GM20431 (cell line): ENCODE measurements around the gene SH3BP2.
"Not testable (repeated sequence)": the region's sequence is repeated elsewhere in the genome, so short reads cannot be mapped to it uniquely, and the experiment has no call there.

Experiments
- in situ Hi-C: fragments of 300-500 bp; cut with MseI, MboI; formaldehyde crosslinking; loops from one replicate; pipeline ENCODE4 v1.15.0; 2020; ENCODE audit warnings: low sequenced_read_pairs; ENCODE audit not compliant: unreplicated experiment

SH3BP2 gene

GRCh38 chr4:2761035-2761923 lies 31.6 kb upstream of the SH3BP2 start:
- in situ Hi-C loops = loop anchor here (25.0 kb wide), 1 partner anchor 176 kb away; no protein-coding TSS in a partner anchor

- in situ Hi-C loops = loop anchor here (25.0 kb wide), 1 partner anchor 175 kb away; no protein-coding TSS in a partner anchor
Observed at GRCh38 chr4:2762048-2762447, 30.8 kb upstream of the SH3BP2 start.

GRCh38 chr4:2762486-2763370 lies 30.2 kb upstream of the SH3BP2 start:
- in situ Hi-C loops = loop anchor here (25.0 kb wide), 1 partner anchor 175 kb away; no protein-coding TSS in a partner anchor

- in situ Hi-C loops = loop anchor here (25.0 kb wide), 1 partner anchor 174 kb away; no protein-coding TSS in a partner anchor
Observed at GRCh38 chr4:2763511-2763967, 29.3 kb upstream of the SH3BP2 start.

GRCh38 chr4:2765832-2766526 lies 26.9 kb upstream of the SH3BP2 start:
- in situ Hi-C loops = loop anchor here (25.0 kb wide), 1 partner anchor 171 kb away; no protein-coding TSS in a partner anchor

- in situ Hi-C loops = loop anchor here (25.0 kb wide), 1 partner anchor 170 kb away; no protein-coding TSS in a partner anchor
Observed at GRCh38 chr4:2767046-2767704, 25.7 kb upstream of the SH3BP2 start.

GRCh38 chr4:2767705-2768074 lies 25.2 kb upstream of the SH3BP2 start:
- in situ Hi-C loops = loop anchor here (25.0 kb wide), 1 partner anchor 170 kb away; no protein-coding TSS in a partner anchor

- in situ Hi-C loops = loop anchor here (25.0 kb wide), 1 partner anchor 169 kb away; no protein-coding TSS in a partner anchor
Observed at GRCh38 chr4:2768124-2768523, 24.8 kb upstream of the SH3BP2 start.

GRCh38 chr4:2768921-2769336 lies 24.0 kb upstream of the SH3BP2 start:
- in situ Hi-C loops = loop anchor here (25.0 kb wide), 1 partner anchor 168 kb away; no protein-coding TSS in a partner anchor

- in situ Hi-C loops = loop anchor here (25.0 kb wide), 1 partner anchor 166 kb away; no protein-coding TSS in a partner anchor
Observed at GRCh38 chr4:2771264-2771663, 21.6 kb upstream of the SH3BP2 start.

GRCh38 chr4:2780643-2781042 lies 12.2 kb upstream of the SH3BP2 start:
- in situ Hi-C loops = not testable (repeated sequence)

GRCh38 chr4:2781911-2782310 lies 11.0 kb upstream of the SH3BP2 start:
- in situ Hi-C loops = no loop called here

- in situ Hi-C loops = no loop called here
Observed at GRCh38 chr4:2783790-2784189, 9.1 kb upstream of the SH3BP2 start.

GRCh38 chr4:2785613-2786012 lies 7.3 kb upstream of the SH3BP2 start:
- in situ Hi-C loops = no loop called here

GRCh38 chr4:2786152-2786671 lies 6.7 kb upstream of the SH3BP2 start:
- in situ Hi-C loops = no loop called here

- in situ Hi-C loops = no loop called here
Observed at GRCh38 chr4:2786794-2787229, 6.1 kb upstream of the SH3BP2 start.

- in situ Hi-C loops = no loop called here
Observed at GRCh38 chr4:2787230-2788100, 5.4 kb upstream of the SH3BP2 start.

GRCh38 chr4:2788101-2788500 lies 4.8 kb upstream of the SH3BP2 start:
- in situ Hi-C loops = no loop called here
